ENCODE results near the gene ZNF600.
"Not testable (repeated sequence)": the region's sequence is repeated elsewhere in the genome, so short reads cannot be mapped to it uniquely, and the experiment has no call there.

Gene ZNF600

GRCh38 chr19:52716522-52716921 lies 70.1 kb downstream of the ZNF600 start:
- TF ChIP-seq CTCF (IDR thresholded peaks at IDR 0.05; ENCODE audit: extremely low read depth, insufficient read depth, missing control alignments) = no peak
- in situ Hi-C loops (cut with MboI; ENCODE audit: low pct_unique_long_range_greater_than_20kb, low sequenced_read_pairs, unreplicated experiment) = no loop called here
- DNase-seq (ENCODE audit: low spot score) = no peak

GRCh38 chr19:52715902-52716301 lies 70.7 kb downstream of the ZNF600 start:
- in situ Hi-C loops (cut with MboI; ENCODE audit: low pct_unique_long_range_greater_than_20kb, low sequenced_read_pairs, unreplicated experiment); DNase-seq (ENCODE audit: low spot score): not testable (repeated sequence)

GRCh38 chr19:52715330-52715729 lies 71.3 kb downstream of the ZNF600 start:
- DNase-seq (ENCODE audit: low spot score); in situ Hi-C loops (cut with MboI; ENCODE audit: low pct_unique_long_range_greater_than_20kb, low sequenced_read_pairs, unreplicated experiment): not testable (repeated sequence)

All from GM13977 (cell line).